HepG2 (cell line): Measurements from ENCODE around the gene HSDL2. TPM values are rescaled to one million over a fixed set of nuclear protein-coding genes. Genes with fewer than 3 reads are reported as not detected.
A peak's percentile ranks its signal among the peaks of the same experiment; 100 is the strongest.

Source experiments
- BCL6 ChIP-seq: IDR thresholded peaks from 2 replicates; pipeline ENCODE4 v1.6.1; 2016; ENCODE audit warnings: missing genetic modification reagents, missing compliant biosample characterization
- BHLHE40 ChIP-seq: IDR thresholded peaks from 2 replicates; pipeline ENCODE4 v1.6.1; 2011; ENCODE audit warnings: low read length, improper control_type of control experiment
- EP300 ChIP-seq, 3 experiments: sonication (generic) in 1 of 3; formaldehyde crosslinking in 1 of 3; IDR thresholded peaks; 2 replicates each; pipeline versions ENCODE4 v1.5.1 to v1.6.1; 2011 to 2020; ENCODE audit warnings: low read depth in 2 of 3, low read length in 2 of 3, borderline replicate concordance in 1 of 3, improper control_type of control experiment in 1 of 3, mild to moderate bottlenecking in 1 of 3, missing genetic modification reagents in 1 of 3, moderate library complexity in 1 of 3
- GATA4 ChIP-seq: sonication (generic); IDR thresholded peaks from 2 replicates; pipeline ENCODE4 v1.6.1; 2016; ENCODE audit warnings: antibody characterized with exemption, low read depth, borderline replicate concordance
- GATAD2A ChIP-seq: IDR thresholded peaks from 2 replicates; pipeline ENCODE4 v1.6.1; 2016
- HDAC2 ChIP-seq: sonication (generic); formaldehyde crosslinking; IDR thresholded peaks from 2 replicates; pipeline ENCODE4 v1.4.0; 2020; ENCODE audit warnings: missing genetic modification reagents
- HOXA9 ChIP-seq: sonication (generic); formaldehyde crosslinking; IDR thresholded peaks from 2 replicates; pipeline ENCODE4 v1.8.1; 2022; ENCODE audit warnings: missing genetic modification reagents, mild to moderate bottlenecking, moderate library complexity, borderline replicate concordance
- IRF2 ChIP-seq: IDR thresholded peaks from 2 replicates; pipeline ENCODE4 v1.6.1; 2018; ENCODE audit warnings: missing genetic modification reagents, missing compliant biosample characterization
- ISL2 ChIP-seq: sonication (generic); formaldehyde crosslinking; IDR thresholded peaks from 2 replicates; pipeline ENCODE4 v1.5.0; 2020; ENCODE audit warnings: missing genetic modification reagents
- JUND ChIP-seq: sonication (generic); formaldehyde crosslinking; IDR thresholded peaks from 2 replicates; pipeline ENCODE4 v1.8.0; 2022; ENCODE audit warnings: mild to moderate bottlenecking, missing genetic modification reagents
- MED1 ChIP-seq: sonication (generic); formaldehyde crosslinking; IDR thresholded peaks from 2 replicates; pipeline ENCODE4 v1.4.0; 2020; ENCODE audit warnings: missing genetic modification reagents
- MIXL1 ChIP-seq: IDR thresholded peaks from 2 replicates; pipeline ENCODE4 v1.6.1; 2016
- MYNN ChIP-seq: sonication (generic); formaldehyde crosslinking; IDR thresholded peaks from 2 replicates; pipeline ENCODE4 v1.4.0; 2020; ENCODE audit warnings: mild to moderate bottlenecking, low read depth, missing genetic modification reagents
- PPARG ChIP-seq: conservative IDR thresholded peaks from 2 replicates; pipeline ENCODE4 v1.6.1; 2016; ENCODE audit warnings: missing biosample characterization, missing genetic modification reagents
- RXRA ChIP-seq: sonication (generic); formaldehyde crosslinking; IDR thresholded peaks from 2 replicates; pipeline ENCODE4 v1.5.1; 2020; ENCODE audit warnings: missing genetic modification reagents
- SCMH1 ChIP-seq: sonication (generic); formaldehyde crosslinking; IDR thresholded peaks from 2 replicates; pipeline ENCODE4 v1.9.0; 2021; ENCODE audit warnings: missing genetic modification reagents, mild to moderate bottlenecking, borderline replicate concordance
- SIX1 ChIP-seq: sonication (generic); formaldehyde crosslinking; IDR thresholded peaks from 2 replicates; pipeline ENCODE4 v1.4.0; 2020; ENCODE audit warnings: missing genetic modification reagents, borderline replicate concordance
- SKI ChIP-seq: fragments of 450-650 bp; IDR thresholded peaks from one replicate; pipeline ENCODE4 v1.6.1; 2018; ENCODE audit warnings: mild to moderate bottlenecking; ENCODE audit not compliant: partially characterized antibody
- SOX13 ChIP-seq, 3 experiments: fragments of 450-650 bp in 1 of 3; sonication (generic) in 1 of 3; formaldehyde crosslinking in 1 of 3; IDR thresholded peaks in 2 of 3; conservative IDR thresholded peaks in 1 of 3; 2 replicates each; pipeline versions ENCODE4 v1.5.0 to v1.6.1; 2016 to 2020; ENCODE audit warnings: antibody characterized with exemption in 1 of 3, mild to moderate bottlenecking in 1 of 3, missing compliant biosample characterization in 1 of 3, missing genetic modification reagents in 1 of 3, moderate library complexity in 1 of 3
- SOX5 ChIP-seq: IDR thresholded peaks from 2 replicates; pipeline ENCODE4 v1.6.1; 2016; ENCODE audit warnings: borderline replicate concordance
- THYN1 ChIP-seq: sonication (generic); formaldehyde crosslinking; IDR thresholded peaks from 2 replicates; pipeline ENCODE4 v1.8.1; 2023; ENCODE audit warnings: low read depth, mild to moderate bottlenecking, moderate library complexity, missing genetic modification reagents, borderline replicate concordance
- ZBTB7B ChIP-seq: sonication (generic); formaldehyde crosslinking; IDR thresholded peaks from 2 replicates; pipeline ENCODE4 v1.4.0; 2020; ENCODE audit warnings: missing genetic modification reagents
- ZIK1 ChIP-seq: sonication (generic); formaldehyde crosslinking; IDR thresholded peaks from 2 replicates; pipeline ENCODE4 v1.5.0; 2020; ENCODE audit warnings: mild to moderate bottlenecking, low read depth, missing genetic modification reagents, borderline replicate concordance
- ZKSCAN8 ChIP-seq: IDR thresholded peaks from 2 replicates; pipeline ENCODE4 v1.6.1; 2016; ENCODE audit warnings: borderline replicate concordance, missing genetic modification reagents, missing compliant biosample characterization
- ZNF30 ChIP-seq: sonication (generic); formaldehyde crosslinking; IDR thresholded peaks from 2 replicates; pipeline ENCODE4 v1.5.0; 2020; ENCODE audit warnings: mild to moderate bottlenecking, missing genetic modification reagents
- polyA plus RNA-seq, 8 experiments: library from polyadenylated mRNA; depleted of rRNA in 3 of 8; stranded (reverse) in 7 of 8; unstranded in 1 of 8; fragments of >200 nt; fragmentation: Illumina TruSeq in 4 of 8; extraction: Trizol in 4 of 8; gene quantifications; 2 replicates each; pipeline versions ENCODE4 v1.2.1 to v1.2.3, GENCODE V29; 2011 to 2016; ENCODE audit warnings: low read depth in 4 of 8, missing spikeins in 1 of 8, mixed read lengths in 1 of 8; ENCODE audit not compliant: insufficient read depth in 1 of 8
- total RNA-seq, 5 experiments: library from RNA; depleted of rRNA; stranded (reverse); fragments of >200 nt; fragmentation: Illumina TruSeq; extraction: Trizol; gene quantifications; 2 replicates each; pipeline ENCODE4 v1.2.3, GENCODE V29; 2016; ENCODE audit warnings: low read depth in 1 of 5
- TF ChIP-seq, protein P1 (sequence below): sonication (generic); formaldehyde crosslinking; IDR thresholded peaks from 2 replicates; pipeline ENCODE4 v1.8.0; 2022; ENCODE audit warnings: missing genetic modification reagents, mild to moderate bottlenecking, moderate library complexity, borderline replicate concordance
- TF ChIP-seq, protein P2 (sequence below): sonication (generic); formaldehyde crosslinking; conservative IDR thresholded peaks from 2 replicates; pipeline ENCODE4 v1.4.0; 2020; ENCODE audit warnings: missing genetic modification reagents

Gene HSDL2
- total and polyA plus RNA-seq, 2 of the 13 experiments (the other 11 are each of a cell fraction or from before 2014, with no cell fraction given) = 55.3 to 80.2 TPM

DNA sequence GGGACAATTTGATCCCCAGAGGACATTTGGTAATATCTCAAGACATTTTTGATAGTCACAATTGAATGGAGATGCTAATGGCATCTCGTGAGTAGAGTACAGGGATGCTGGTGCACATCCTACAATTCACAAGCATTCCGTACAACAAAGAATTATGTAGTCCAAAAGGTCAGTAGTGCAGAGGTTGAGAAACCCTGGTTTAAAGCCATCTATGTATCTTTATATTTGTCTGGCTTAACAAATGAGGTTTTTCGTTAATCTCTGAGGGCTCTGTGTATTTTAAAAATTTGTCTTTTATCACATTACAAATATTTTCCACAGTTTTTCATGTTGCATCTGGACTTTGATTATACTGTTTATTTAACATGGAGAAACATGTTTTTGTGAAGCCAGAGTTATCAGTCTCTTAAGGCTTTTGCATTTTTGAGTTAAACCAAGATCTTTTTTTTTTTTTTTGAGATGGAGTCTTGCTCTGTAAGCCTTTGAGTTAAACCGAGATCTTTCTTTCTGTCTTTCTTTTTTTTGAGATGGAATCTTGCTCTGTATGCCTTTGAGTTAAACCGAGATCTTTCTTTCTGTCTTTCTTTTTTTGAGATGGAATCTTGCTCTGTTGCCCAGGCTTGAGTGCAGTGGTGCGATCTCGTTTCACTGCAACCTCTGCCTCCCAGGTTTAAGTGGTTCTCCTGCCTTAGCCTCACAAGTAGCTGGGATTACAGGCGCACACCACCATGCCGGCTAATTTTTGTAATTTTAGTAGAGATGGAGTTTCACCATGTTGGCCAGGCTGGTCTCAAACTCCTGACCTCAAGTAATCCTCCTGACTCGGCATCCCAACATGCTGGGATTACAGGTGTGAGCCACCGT, 2.8 kb downstream of the HSDL2 start (continued):
- TF ChIP-seq, protein P1, sequence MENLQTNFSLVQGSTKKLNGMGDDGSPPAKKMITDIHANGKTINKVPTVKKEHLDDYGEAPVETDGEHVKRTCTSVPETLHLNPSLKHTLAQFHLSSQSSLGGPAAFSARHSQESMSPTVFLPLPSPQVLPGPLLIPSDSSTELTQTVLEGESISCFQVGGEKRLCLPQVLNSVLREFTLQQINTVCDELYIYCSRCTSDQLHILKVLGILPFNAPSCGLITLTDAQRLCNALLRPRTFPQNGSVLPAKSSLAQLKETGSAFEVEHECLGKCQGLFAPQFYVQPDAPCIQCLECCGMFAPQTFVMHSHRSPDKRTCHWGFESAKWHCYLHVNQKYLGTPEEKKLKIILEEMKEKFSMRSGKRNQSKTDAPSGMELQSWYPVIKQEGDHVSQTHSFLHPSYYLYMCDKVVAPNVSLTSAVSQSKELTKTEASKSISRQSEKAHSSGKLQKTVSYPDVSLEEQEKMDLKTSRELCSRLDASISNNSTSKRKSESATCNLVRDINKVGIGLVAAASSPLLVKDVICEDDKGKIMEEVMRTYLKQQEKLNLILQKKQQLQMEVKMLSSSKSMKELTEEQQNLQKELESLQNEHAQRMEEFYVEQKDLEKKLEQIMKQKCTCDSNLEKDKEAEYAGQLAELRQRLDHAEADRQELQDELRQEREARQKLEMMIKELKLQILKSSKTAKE = peak; percentile 38; the same call in 1 of the 2 replicates
- TF ChIP-seq SOX5 (CRISPR knock-in tag) = peak; percentile 85
- TF ChIP-seq GATAD2A (CRISPR knock-in tag) = peak; percentile 64; the same call in 1 of the 2 replicates
- TF ChIP-seq EP300 (IDR thresholded peaks at IDR 0.05; ENCODE audit: low read depth in 2 of 2, low read length in 2 of 2) = peak in 1 of 2 experiments; percentile 83; a peak in 2 of 4 replicates
- TF ChIP-seq EP300 (CRISPR knock-in tag; IDR thresholded peaks at IDR 0.05; ENCODE audit: borderline replicate concordance) = peak; percentile 44; the same call in 1 of the 2 replicates
- peak; percentile 69 for TF ChIP-seq BHLHE40
- TF ChIP-seq RXRA = peak; percentile 25; the same call in 1 of the 2 replicates
- peak; percentile 22; the same call in 1 of the 2 replicates for TF ChIP-seq GATA4
- TF ChIP-seq ZIK1 (CRISPR knock-in tag) = no peak
- no peak for TF ChIP-seq THYN1 (CRISPR knock-in tag)
- TF ChIP-seq SIX1 = peak; percentile 50; the same call in 1 of the 2 replicates
- peak; percentile 66; the same call in 1 of the 2 replicates for TF ChIP-seq BCL6
- TF ChIP-seq JUND (CRISPR knock-in tag) = no peak
- TF ChIP-seq SCMH1 (CRISPR knock-in tag) = no peak
- TF ChIP-seq IRF2 (CRISPR knock-in tag) = 0 out of 2 replicates have a peak, but pooled peaks have one; percentile 17
- TF ChIP-seq, protein P2, sequence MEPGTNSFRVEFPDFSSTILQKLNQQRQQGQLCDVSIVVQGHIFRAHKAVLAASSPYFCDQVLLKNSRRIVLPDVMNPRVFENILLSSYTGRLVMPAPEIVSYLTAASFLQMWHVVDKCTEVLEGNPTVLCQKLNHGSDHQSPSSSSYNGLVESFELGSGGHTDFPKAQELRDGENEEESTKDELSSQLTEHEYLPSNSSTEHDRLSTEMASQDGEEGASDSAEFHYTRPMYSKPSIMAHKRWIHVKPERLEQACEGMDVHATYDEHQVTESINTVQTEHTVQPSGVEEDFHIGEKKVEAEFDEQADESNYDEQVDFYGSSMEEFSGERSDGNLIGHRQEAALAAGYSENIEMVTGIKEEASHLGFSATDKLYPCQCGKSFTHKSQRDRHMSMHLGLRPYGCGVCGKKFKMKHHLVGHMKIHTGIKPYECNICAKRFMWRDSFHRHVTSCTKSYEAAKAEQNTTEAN (CRISPR knock-in tag) = peak; percentile 80
- no peak for TF ChIP-seq MYNN (CRISPR knock-in tag)
- TF ChIP-seq SOX13 (IDR thresholded peaks at IDR 0.05) = no peak
- peak in 1 of 2 experiments; percentile 91; a peak in 2 of 4 replicates for TF ChIP-seq SOX13 (CRISPR knock-in tag; conservative IDR thresholded peaks at IDR 0.05 in 1 of 2, IDR thresholded peaks at IDR 0.05 in 1 of 2)
- TF ChIP-seq SKI = peak; percentile 24
- TF ChIP-seq ZNF30 = no peak
- peak; percentile 99 for TF ChIP-seq PPARG (CRISPR knock-in tag)
- TF ChIP-seq ISL2 (CRISPR knock-in tag) = peak; percentile 82
- TF ChIP-seq ZBTB7B (CRISPR knock-in tag) = peak; percentile 32; the same call in 1 of the 2 replicates
- TF ChIP-seq MIXL1 (CRISPR knock-in tag) = peak; percentile 65
- TF ChIP-seq HDAC2 (CRISPR knock-in tag) = 0 out of 2 replicates have a peak, but pooled peaks have one; percentile 39
- TF ChIP-seq MED1 (CRISPR knock-in tag) = peak; percentile 72
- TF ChIP-seq HOXA9 (CRISPR knock-in tag) = no peak
- TF ChIP-seq ZKSCAN8 (CRISPR knock-in tag) = peak; percentile 27; the same call in 1 of the 2 replicates
